KMS-11 (cell line): Measurements from ENCODE around the gene SNAPC1.
"Not testable (repeated sequence)": the region's sequence is repeated elsewhere in the genome, so short reads cannot be mapped to it uniquely, and the experiment has no call there.

Experiments
- H2AFZ ChIP-seq: fragments of 200-600 bp; sonication (generic); 2 replicates; pipeline ENCODE4 v1.6.1; 2016; ENCODE audit warnings: antibody characterized with exemption, mixed run types, low read depth
- H3K27ac ChIP-seq: fragments of 200-600 bp; sonication (generic); 2 replicates; pipeline ENCODE4 v1.6.1; 2016; ENCODE audit warnings: mild to moderate bottlenecking, mixed run types
- H3K27me3 ChIP-seq: fragments of 200-600 bp; sonication (generic); 2 replicates; pipeline ENCODE4 v1.6.1; 2017; ENCODE audit warnings: mild to moderate bottlenecking, low read depth, mixed run types, moderate library complexity; ENCODE audit not compliant: insufficient read depth
- H3K36me3 ChIP-seq: fragments of 200-600 bp; sonication (generic); 2 replicates; pipeline ENCODE4 v1.6.1; 2017; ENCODE audit warnings: mild to moderate bottlenecking, mixed run types; ENCODE audit not compliant: insufficient read depth
- H3K4me1 ChIP-seq: fragments of 200-600 bp; sonication (generic); 2 replicates; pipeline ENCODE4 v1.6.1; 2016; ENCODE audit warnings: mild to moderate bottlenecking, low read depth, mixed run types; ENCODE audit not compliant: poor library complexity, severe bottlenecking
- H3K4me2 ChIP-seq: fragments of 200-600 bp; sonication (generic); 2 replicates; pipeline ENCODE4 v1.7.0; 2016; ENCODE audit warnings: mild to moderate bottlenecking, mixed run types
- H3K4me3 ChIP-seq: fragments of 200-600 bp; sonication (generic); IDR thresholded peaks from 2 replicates; pipeline ENCODE4 v1.6.1; 2017; ENCODE audit warnings: low read depth, low read length, mixed read lengths; ENCODE audit not compliant: insufficient read depth
- H3K79me2 ChIP-seq: fragments of 200-600 bp; sonication (generic); 2 replicates; pipeline ENCODE4 v1.6.1; 2016; ENCODE audit warnings: low read depth, mixed run types; ENCODE audit not compliant: insufficient read depth
- H3K9ac ChIP-seq: fragments of 200-600 bp; sonication (generic); 2 replicates; pipeline ENCODE4 v1.6.1; 2016; ENCODE audit warnings: mild to moderate bottlenecking, mixed run types
- H4K20me1 ChIP-seq: fragments of 200-600 bp; sonication (generic); 2 replicates; pipeline ENCODE4 v1.6.1; 2016; ENCODE audit warnings: mild to moderate bottlenecking, mixed run types; ENCODE audit not compliant: insufficient read depth
- CTCF ChIP-seq: fragments of 200-600 bp; sonication (generic); conservative IDR thresholded peaks from 2 replicates; pipeline ENCODE4 v1.6.1; 2017; ENCODE audit warnings: low read depth, mild to moderate bottlenecking, antibody characterized with exemption, low read length, moderate library complexity, mixed read lengths

The SNAPC1 gene

GRCh38 chr14:61737915-61738314 is 24.3 kb upstream of the SNAPC1 start:
- no peak overlapping the region for H3K4me2 ChIP-seq
- no peak for TF ChIP-seq CTCF
- no peak overlapping the region for H2AFZ ChIP-seq
- no peaks in the 10 kb centered on the region for H3K27me3 ChIP-seq
- no peaks in the 10 kb centered on the region for H4K20me1 ChIP-seq
- H3K4me3 ChIP-seq, result no peak overlapping the region
- no peaks in the 10 kb centered on the region for H3K36me3 ChIP-seq
- H3K9ac ChIP-seq, result no peak overlapping the region
- H3K4me1 ChIP-seq, result no peaks in the 10 kb centered on the region
- H3K27ac ChIP-seq, result no peak overlapping the region
- no peaks in the 10 kb centered on the region for H3K79me2 ChIP-seq

- no peak for TF ChIP-seq CTCF
- Histone ChIP-seq H3K4me2 (no peak overlapping the region), H3K4me3 (no peak overlapping the region), H3K79me2 (no peaks in the 10 kb centered on the region), H3K9ac (no peak overlapping the region), H4K20me1 (no peaks in the 10 kb centered on the region), H3K27me3 (no peaks in the 10 kb centered on the region), H3K27ac (no peak overlapping the region), H2AFZ (no peak overlapping the region), H3K4me1 (no peaks in the 10 kb centered on the region), H3K36me3 (no peaks in the 10 kb centered on the region)
Observed at GRCh38 chr14:61739133-61739532, 23.1 kb upstream of the SNAPC1 start.

- Histone ChIP-seq H3K4me3 (no peak overlapping the region), H3K27ac (no peak overlapping the region), H4K20me1 (no peaks in the 10 kb centered on the region), H2AFZ (no peak overlapping the region), H3K9ac (no peak overlapping the region), H3K4me1 (no peaks in the 10 kb centered on the region), H3K4me2 (no peak overlapping the region), H3K27me3 (no peaks in the 10 kb centered on the region), H3K36me3 (no peaks in the 10 kb centered on the region), H3K79me2 (no peaks in the 10 kb centered on the region)
- no peak for TF ChIP-seq CTCF
Observed at GRCh38 chr14:61742371-61742770, 19.8 kb upstream of the SNAPC1 start.

GRCh38 chr14:61744238-61744637 is 18.0 kb upstream of the SNAPC1 start:
- Histone ChIP-seq H3K4me2 (no peak overlapping the region), H4K20me1 (no peaks in the 10 kb centered on the region), H3K36me3 (no peaks in the 10 kb centered on the region), H3K4me3 (no peak overlapping the region), H3K27ac (no peak overlapping the region), H3K4me1 (no peaks in the 10 kb centered on the region), H3K9ac (no peak overlapping the region), H3K27me3 (no peaks in the 10 kb centered on the region), H2AFZ (no peak overlapping the region), H3K79me2 (no peaks in the 10 kb centered on the region)
- TF ChIP-seq CTCF, result no peak

GRCh38 chr14:61746346-61746745 is 15.9 kb upstream of the SNAPC1 start:
- not testable (repeated sequence) for H3K4me2 ChIP-seq, H3K4me3 ChIP-seq, H3K36me3 ChIP-seq, H3K27me3 ChIP-seq, H4K20me1 ChIP-seq, H3K9ac ChIP-seq, H2AFZ ChIP-seq, H3K27ac ChIP-seq, H3K79me2 ChIP-seq, H3K4me1 ChIP-seq
